Activated CD8-positive, alpha-beta memory T cell treated with anti-CD3 and anti-CD28 coated beads, Interleukin-2, amount 10 ng/mL, durations not matched to agents 7 days and 5 days (primary cell): ENCODE measurements around the gene CLIC3. TPM values are rescaled to one million over a fixed set of nuclear protein-coding genes. Genes with fewer than 3 reads are reported as not detected.
A peak's percentile ranks its signal among the peaks of the same experiment; 100 is the strongest.

Experiments
- ATAC-seq: fragments of 150-1000 bp; cut with Tn5 transposase; one replicate; pipeline ENCODE4 v1.10.0; 2021; ENCODE audit warnings: moderate library complexity
- CTCF ChIA-PET: fragments of 350-600 bp; sonication (Branson Sonifier 250); formaldehyde crosslinking; loops from one replicate; lab custom pipeline; 2021; ENCODE audit warnings: antibody characterized with exemption; lab: Charles Lee
- DNase-seq: peaks from one replicate; pipeline ENCODE4 v3.0.0-alpha.2; 2020
- H3K27ac Mint-ChIP-seq: one replicate; pipeline ENCODE4 v1.8.0; 2021; ENCODE audit warnings: mild to moderate bottlenecking, mixed read lengths
- H3K27me3 Mint-ChIP-seq: one replicate; pipeline ENCODE4 v1.8.0; 2021; ENCODE audit warnings: mixed read lengths
- H3K36me3 Mint-ChIP-seq: one replicate; pipeline ENCODE4 v1.8.0; 2021; ENCODE audit warnings: mild to moderate bottlenecking, mixed read lengths
- H3K4me1 Mint-ChIP-seq: one replicate; pipeline ENCODE4 v1.8.0; 2021; ENCODE audit warnings: mixed read lengths
- H3K4me3 Mint-ChIP-seq: one replicate; pipeline ENCODE4 v1.8.0; 2021; ENCODE audit warnings: mild to moderate bottlenecking, moderate library complexity, mixed read lengths
- H3K9me3 Mint-ChIP-seq: one replicate; pipeline ENCODE4 v1.8.0; 2022; ENCODE audit warnings: low read depth, mixed read lengths
- total RNA-seq, 2 experiments: library from RNA; stranded (reverse); gene quantifications; one replicate each; pipeline ENCODE4 v1.2.3, GENCODE V29; 2021

Gene CLIC3
- total RNA-seq, 2 experiments from 2014 or later, result 3.8 to 7.8 TPM

- DNase-seq (no peak), ATAC-seq (no peak)
- H3K27ac Mint-ChIP-seq, result no peak overlapping the region
- H3K4me1 Mint-ChIP-seq, result peaks cover 23% of the 10 kb centered on the region
- no peaks in the 10 kb centered on the region for H3K36me3 Mint-ChIP-seq
- CTCF ChIA-PET, result interaction anchor here (1.2 to 3.5 kb wide), 4 partner anchors 9 to 125 kb away, joined by 3 to 16 read pairs (median 4); no protein-coding TSS in a partner anchor
- no peaks in the 10 kb centered on the region for H3K27me3 Mint-ChIP-seq
- H3K4me3 Mint-ChIP-seq, result no peak overlapping the region
- H3K9me3 Mint-ChIP-seq, result no peaks in the 10 kb centered on the region
Observed at GRCh38 chr9:136969150-136969549, 27.2 kb downstream of the CLIC3 start.

GRCh38 chr9:136968333-136969127 is 27.8 kb downstream of the CLIC3 start:
- peaks cover 23% of the 10 kb centered on the region for H3K4me1 Mint-ChIP-seq
- CTCF ChIA-PET, result interaction anchor here (1.2 to 3.5 kb wide), 4 partner anchors 10 to 125 kb away, joined by 3 to 16 read pairs (median 4); no protein-coding TSS in a partner anchor
- no peak overlapping the region for H3K27ac Mint-ChIP-seq

GRCh38 chr9:136965771-136966484 is 30.4 kb downstream of the CLIC3 start:
- H3K4me3 Mint-ChIP-seq, result peak overlapping the region; percentile 58
- no peaks in the 10 kb centered on the region for H3K9me3 Mint-ChIP-seq
- no peaks in the 10 kb centered on the region for H3K36me3 Mint-ChIP-seq
- CTCF ChIA-PET, result interaction anchor here (1.3 to 2.6 kb wide), 5 partner anchors 10 to 123 kb away, joined by 4 to 13 read pairs (median 8); partner anchors contain the start of genes AJM1 and PAXX
- ATAC-seq, result peak; percentile 72
- no peaks in the 10 kb centered on the region for H3K27me3 Mint-ChIP-seq
- H3K4me1 Mint-ChIP-seq, result peaks cover 36% of the 10 kb centered on the region
- peak overlapping the region; percentile 86 for H3K27ac Mint-ChIP-seq
- DNase-seq, result peak; percentile 81

More at GRCh38 chr9:136968333-136969127, 27.8 kb downstream of the CLIC3 start:
- Mint-ChIP-seq H3K27me3 (no peaks in the 10 kb centered on the region), H3K9me3 (no peaks in the 10 kb centered on the region), H3K36me3 (no peaks in the 10 kb centered on the region), H3K4me3 (no peak overlapping the region)
- DNase-seq, result no peak
- ATAC-seq, result no peak

GRCh38 chr9:136964833-136965422 is 31.4 kb downstream of the CLIC3 start:
- ATAC-seq, result no peak
- Mint-ChIP-seq H3K4me1 (peaks cover 43% of the 10 kb centered on the region), H3K27me3 (no peaks in the 10 kb centered on the region), H3K4me3 (no peak overlapping the region), H3K36me3 (no peaks in the 10 kb centered on the region), H3K9me3 (no peaks in the 10 kb centered on the region), H3K27ac (peak overlapping the region; percentile 62)
- DNase-seq, result no peak
- CTCF ChIA-PET, result interaction anchor here (0.8 to 2.6 kb wide), 6 partner anchors 11 to 122 kb away, joined by 3 to 13 read pairs (median 6); partner anchors contain the start of genes AJM1 and PAXX

- no peak overlapping the region for H3K27ac Mint-ChIP-seq
- CTCF ChIA-PET, result interaction anchor here (0.8 to 2.6 kb wide), 5 partner anchors 28 to 122 kb away, joined by 3 to 12 read pairs (median 5); partner anchors contain the start of genes AJM1 and PAXX
- ATAC-seq (no peak), DNase-seq (no peak)
- no peaks in the 10 kb centered on the region for H3K9me3 Mint-ChIP-seq
- no peak overlapping the region for H3K4me3 Mint-ChIP-seq
- peaks cover 46% of the 10 kb centered on the region for H3K4me1 Mint-ChIP-seq
- H3K36me3 Mint-ChIP-seq, result no peaks in the 10 kb centered on the region
- H3K27me3 Mint-ChIP-seq, result no peaks in the 10 kb centered on the region
Observed at GRCh38 chr9:136964171-136964689, 32.1 kb downstream of the CLIC3 start.

GRCh38 chr9:136963751-136964150 is 32.6 kb downstream of the CLIC3 start:
- no peaks in the 10 kb centered on the region for H3K9me3 Mint-ChIP-seq
- peaks cover 46% of the 10 kb centered on the region for H3K4me1 Mint-ChIP-seq
- DNase-seq (no peak), ATAC-seq (no peak)
- no peaks in the 10 kb centered on the region for H3K27me3 Mint-ChIP-seq
- H3K4me3 Mint-ChIP-seq, result no peak overlapping the region
- no peak overlapping the region for H3K27ac Mint-ChIP-seq
- CTCF ChIA-PET, result interaction anchor here (0.8 to 2.6 kb wide), 4 partner anchors 15 to 100 kb away, joined by 3 to 15 read pairs (median 4); no protein-coding TSS in a partner anchor
- H3K36me3 Mint-ChIP-seq, result no peaks in the 10 kb centered on the region

GRCh38 chr9:136963341-136963740 is 33.0 kb downstream of the CLIC3 start:
- H3K4me1 Mint-ChIP-seq, result peaks cover 46% of the 10 kb centered on the region
- no peak for DNase-seq
- no peak overlapping the region for H3K4me3 Mint-ChIP-seq
- no peaks in the 10 kb centered on the region for H3K27me3 Mint-ChIP-seq
- no peak for ATAC-seq
- CTCF ChIA-PET, result interaction anchor here (0.9 to 2.6 kb wide), 4 partner anchors 10 to 72 kb away, joined by 3 to 15 read pairs (median 4); no protein-coding TSS in a partner anchor
- peak overlapping the region; percentile 71 for H3K27ac Mint-ChIP-seq
- no peaks in the 10 kb centered on the region for H3K9me3 Mint-ChIP-seq
- H3K36me3 Mint-ChIP-seq, result no peaks in the 10 kb centered on the region

- Mint-ChIP-seq H3K9me3 (no peaks in the 10 kb centered on the region), H3K27ac (peak overlapping the region; percentile 71), H3K36me3 (no peaks in the 10 kb centered on the region), H3K4me1 (peaks cover 46% of the 10 kb centered on the region), H3K4me3 (no peak overlapping the region), H3K27me3 (no peaks in the 10 kb centered on the region)
- DNase-seq (no peak), ATAC-seq (no peak)
- CTCF ChIA-PET, result interaction anchor here (0.9 to 2.6 kb wide), 5 partner anchors 10 to 72 kb away, joined by 3 to 15 read pairs (median 4); no protein-coding TSS in a partner anchor
Observed at GRCh38 chr9:136962701-136963248, 33.6 kb downstream of the CLIC3 start.

- DNase-seq, result no peak
- no peak overlapping the region for H3K4me3 Mint-ChIP-seq
- no peaks in the 10 kb centered on the region for H3K27me3 Mint-ChIP-seq
- no peak for ATAC-seq
- H3K9me3 Mint-ChIP-seq, result no peaks in the 10 kb centered on the region
- H3K4me1 Mint-ChIP-seq, result peaks cover 46% of the 10 kb centered on the region
- no peak overlapping the region for H3K27ac Mint-ChIP-seq
- CTCF ChIA-PET, result interaction anchor here (0.9 to 2.6 kb wide), 5 partner anchors 9 to 73 kb away, joined by 3 to 15 read pairs (median 4); no protein-coding TSS in a partner anchor
- no peaks in the 10 kb centered on the region for H3K36me3 Mint-ChIP-seq
Observed at GRCh38 chr9:136962163-136962562, 34.2 kb downstream of the CLIC3 start.

- Mint-ChIP-seq H3K27me3 (no peaks in the 10 kb centered on the region), H3K4me1 (peaks cover 46% of the 10 kb centered on the region), H3K36me3 (peaks cover 2% of the 10 kb centered on the region), H3K9me3 (peaks cover 3% of the 10 kb centered on the region), H3K27ac (no peak overlapping the region), H3K4me3 (no peak overlapping the region)
- DNase-seq (no peak), ATAC-seq (no peak)
- CTCF ChIA-PET, result interaction anchor here (1.8 to 2.6 kb wide), 4 partner anchors 13 to 68 kb away, joined by 5 to 15 read pairs (median 11); partner anchors contain the start of gene PAXX
Observed at GRCh38 chr9:136961279-136962065, 34.9 kb downstream of the CLIC3 start.

GRCh38 chr9:136960938-136961275 is 35.5 kb downstream of the CLIC3 start:
- CTCF ChIA-PET, result interaction anchor here (1.8 to 3.1 kb wide), 5 partner anchors 13 to 68 kb away, joined by 5 to 16 read pairs (median 12); partner anchors contain the start of gene PAXX
- no peak for ATAC-seq
- H3K9me3 Mint-ChIP-seq, result peaks cover 6% of the 10 kb centered on the region
- DNase-seq, result no peak
- no peak overlapping the region for H3K27ac Mint-ChIP-seq
- peaks cover 2% of the 10 kb centered on the region for H3K36me3 Mint-ChIP-seq
- H3K27me3 Mint-ChIP-seq, result no peaks in the 10 kb centered on the region
- H3K4me1 Mint-ChIP-seq, result peaks cover 40% of the 10 kb centered on the region
- no peak overlapping the region for H3K4me3 Mint-ChIP-seq
